K562 (cell line): Measurements from ENCODE around the gene MRPL28. TPM values are rescaled to one million over a fixed set of nuclear protein-coding genes. Genes with fewer than 3 reads are reported as not detected.
A peak's percentile ranks its signal among the peaks of the same experiment; 100 is the strongest.

Source experiments
- CREB1 ChIP-seq, 2 experiments: sonication (generic) in 1 of 2; formaldehyde crosslinking in 1 of 2; IDR thresholded peaks; 2 replicates each; pipeline versions ENCODE4 v1.6.1 to v1.8.0; 2012 to 2022; ENCODE audit warnings: inconsistent platforms in 1 of 2, mild to moderate bottlenecking in 1 of 2, missing genetic modification reagents in 1 of 2, moderate library complexity in 1 of 2
- HSF4 ChIP-seq: fragments of 250-450 bp; sonication (Bioruptor Pico); IDR thresholded peaks from 2 replicates; pipeline ENCODE4 v2.1.2; 2022; ENCODE audit warnings: mild to moderate bottlenecking, moderate library complexity, borderline replicate concordance
- JUN ChIP-seq, 2 experiments: sonication (generic) in 1 of 2; formaldehyde crosslinking in 1 of 2; IDR thresholded peaks; 2 replicates each; pipeline versions ENCODE4 v1.6.1 to v1.8.0; 2012 to 2022; ENCODE audit warnings: borderline replicate concordance in 2 of 2, mild to moderate bottlenecking in 2 of 2, improper control_type of control experiment in 1 of 2, low read depth in 1 of 2, low read length in 1 of 2, missing genetic modification reagents in 1 of 2
- JUND ChIP-seq, 2 experiments: IDR thresholded peaks; 2 replicates in 1 of 2; 3 replicates in 1 of 2; pipeline ENCODE4 v1.6.1; 2011; ENCODE audit warnings: borderline replicate concordance in 2 of 2, low read depth in 2 of 2, low read length in 2 of 2, improper control_type of control experiment in 1 of 2, missing biosample characterization in 1 of 2, missing genetic modification characterization in 1 of 2, missing genetic modification reagents in 1 of 2
- MTA3 ChIP-seq: fragments of 450-650 bp; formaldehyde crosslinking; IDR thresholded peaks from 2 replicates; pipeline ENCODE4 v1.6.1; 2017; ENCODE audit warnings: mild to moderate bottlenecking, borderline replicate concordance
- NR1H2 ChIP-seq: sonication (generic); formaldehyde crosslinking; IDR thresholded peaks from 2 replicates; pipeline ENCODE4 v1.4.0; 2020; ENCODE audit warnings: mild to moderate bottlenecking, missing genetic modification reagents
- PHF21A ChIP-seq: fragments of 450-650 bp; IDR thresholded peaks from 2 replicates; pipeline ENCODE4 v1.6.1; 2017; ENCODE audit warnings: low read depth, borderline replicate concordance
- POLR2A ChIP-seq: fragments of 450-650 bp; conservative IDR thresholded peaks from 2 replicates; pipeline ENCODE4 v1.6.1; 2016
- RBM39 ChIP-seq: fragments of 200-400 bp; formaldehyde crosslinking; optimal IDR thresholded peaks from 2 replicates; pipeline ENCODE3; 2018; ENCODE audit warnings: low read depth, low read length
- SPI1 ChIP-seq: IDR thresholded peaks from 2 replicates; pipeline ENCODE4 v1.6.1; 2011; ENCODE audit warnings: low read depth, low read length, control low read depth, borderline replicate concordance
- TCF3 ChIP-seq: sonication (generic); formaldehyde crosslinking; IDR thresholded peaks from 2 replicates; pipeline ENCODE4 v1.4.0; 2020; ENCODE audit warnings: mild to moderate bottlenecking, missing genetic modification reagents
- ZNF239 ChIP-seq: fragments of 250-450 bp; sonication (Bioruptor Pico); IDR thresholded peaks from 2 replicates; pipeline ENCODE4 v1.4.0; 2020; ENCODE audit warnings: mild to moderate bottlenecking
- ZNF77 ChIP-seq: fragments of 250-450 bp; sonication (Bioruptor Pico); IDR thresholded peaks from 2 replicates; pipeline ENCODE4 v1.5.0; 2020
- polyA plus RNA-seq, 8 experiments: library from polyadenylated mRNA; depleted of rRNA in 4 of 8; stranded (reverse) in 5 of 8; unstranded in 3 of 8; fragments of >200 nt; fragmentation: Nextera tagmentation in 2 of 8; fragmentation: Illumina TruSeq in 1 of 8; extraction: Ambion mirVana in 2 of 8; extraction: Trizol in 1 of 8; gene quantifications; 2 replicates each; pipeline versions ENCODE4 v1.2.1 to v1.2.3, GENCODE V29; 2011 to 2014; ENCODE audit warnings: inconsistent platforms in 1 of 8, missing spikeins in 1 of 8
- total RNA-seq, 7 experiments: library from RNA; depleted of rRNA in 6 of 7; stranded (reverse); fragments of >200 nt in 6 of 7; fragmentation: Illumina TruSeq in 2 of 7; extraction: Trizol in 2 of 7; gene quantifications; 2 replicates each; pipeline versions ENCODE4 v1.2.1 to v1.2.3, GENCODE V29; 2011 to 2021; ENCODE audit warnings: low replicate concordance in 1 of 7
- TF ChIP-seq, protein P1 (sequence below): sonication (generic); formaldehyde crosslinking; IDR thresholded peaks from 2 replicates; pipeline ENCODE4 v1.5.0; 2020; ENCODE audit warnings: missing genetic modification reagents
- TF ChIP-seq, protein P2 (sequence below): fragments of 250-450 bp; sonication (Bioruptor Pico); IDR thresholded peaks from 2 replicates; pipeline ENCODE4 v1.5.0; 2021; ENCODE audit warnings: mild to moderate bottlenecking, moderate library complexity
- TF ChIP-seq, protein P3 (sequence below): sonication (generic); formaldehyde crosslinking; IDR thresholded peaks from 2 replicates; pipeline ENCODE4 v1.8.0; 2022; ENCODE audit warnings: mild to moderate bottlenecking, missing genetic modification reagents
- TF ChIP-seq, protein P4 (sequence below): sonication (generic); formaldehyde crosslinking; IDR thresholded peaks from 2 replicates; pipeline ENCODE4 v1.9.0; 2022; ENCODE audit warnings: mild to moderate bottlenecking, missing genetic modification reagents

The MRPL28 gene
- total and polyA plus RNA-seq, 9 of the 15 experiments (the other 6 are each of a cell fraction or from before 2014, with no cell fraction given): 2.5 to 323 (median 175) TPM

DNA sequence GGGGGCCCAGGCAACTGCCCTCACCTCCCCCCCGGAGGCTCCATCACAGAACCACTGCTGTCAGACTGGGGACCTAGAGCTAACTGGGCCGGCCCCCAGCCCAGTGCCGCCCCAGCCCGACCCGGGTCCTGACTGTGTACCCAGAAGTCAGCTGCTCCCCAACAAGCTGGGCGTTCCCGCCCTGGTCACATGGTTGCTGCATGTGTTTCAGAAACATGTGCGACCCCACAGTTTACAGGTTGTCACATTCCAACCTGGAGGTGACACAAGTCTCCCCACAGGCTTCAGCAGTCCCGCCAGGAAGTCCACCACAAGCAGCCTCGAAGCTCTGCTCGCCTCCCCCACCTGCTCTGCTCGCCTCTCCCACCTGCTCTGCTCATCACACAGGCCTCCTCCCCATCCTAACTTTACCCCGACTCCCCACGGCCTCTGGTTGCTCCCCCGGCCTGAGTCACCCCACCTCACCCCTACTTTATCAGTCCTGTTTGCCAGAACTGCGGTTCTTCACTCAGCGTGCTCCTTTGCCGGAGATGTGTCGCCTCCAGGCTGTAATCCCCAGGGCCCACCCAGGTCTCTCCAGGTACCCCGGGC lies 968 bp downstream of the MRPL28 start (continued):
- TF ChIP-seq, protein P1, sequence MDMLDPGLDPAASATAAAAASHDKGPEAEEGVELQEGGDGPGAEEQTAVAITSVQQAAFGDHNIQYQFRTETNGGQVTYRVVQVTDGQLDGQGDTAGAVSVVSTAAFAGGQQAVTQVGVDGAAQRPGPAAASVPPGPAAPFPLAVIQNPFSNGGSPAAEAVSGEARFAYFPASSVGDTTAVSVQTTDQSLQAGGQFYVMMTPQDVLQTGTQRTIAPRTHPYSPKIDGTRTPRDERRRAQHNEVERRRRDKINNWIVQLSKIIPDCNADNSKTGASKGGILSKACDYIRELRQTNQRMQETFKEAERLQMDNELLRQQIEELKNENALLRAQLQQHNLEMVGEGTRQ: 0 out of 2 replicates have a peak, but pooled peaks have one; percentile 16
- TF ChIP-seq ZNF239 (CRISPR knock-in tag) (no peak), NR1H2 (CRISPR knock-in tag) (no peak), PHF21A (no peak), SPI1 (no peak), CREB1 (IDR thresholded peaks at IDR 0.05) (no peak), CREB1 (CRISPR knock-in tag; IDR thresholded peaks at IDR 0.05) (peak; percentile 26; the same call in 1 of the 2 replicates), JUND (IDR thresholded peaks at IDR 0.05; ENCODE audit: borderline replicate concordance, low read depth, low read length) (peak; percentile 44), JUND (tag; IDR thresholded peaks at IDR 0.05; ENCODE audit: borderline replicate concordance, low read depth, low read length) (no peak; the same call in 2 of the 3 replicates), HSF4 (CRISPR knock-in tag) (no peak), JUN (IDR thresholded peaks at IDR 0.05; ENCODE audit: borderline replicate concordance, low read depth, low read length) (no peak), JUN (CRISPR knock-in tag; IDR thresholded peaks at IDR 0.05; ENCODE audit: borderline replicate concordance) (peak; percentile 57; the same call in 1 of the 2 replicates), POLR2A (0 out of 2 replicates have a peak, but pooled peaks have one; percentile 34), RBM39 (no peak), TCF3 (CRISPR knock-in tag) (0 out of 2 replicates have a peak, but pooled peaks have one; percentile 13), ZNF77 (no peak), MTA3 (no peak)
- TF ChIP-seq, protein P2, sequence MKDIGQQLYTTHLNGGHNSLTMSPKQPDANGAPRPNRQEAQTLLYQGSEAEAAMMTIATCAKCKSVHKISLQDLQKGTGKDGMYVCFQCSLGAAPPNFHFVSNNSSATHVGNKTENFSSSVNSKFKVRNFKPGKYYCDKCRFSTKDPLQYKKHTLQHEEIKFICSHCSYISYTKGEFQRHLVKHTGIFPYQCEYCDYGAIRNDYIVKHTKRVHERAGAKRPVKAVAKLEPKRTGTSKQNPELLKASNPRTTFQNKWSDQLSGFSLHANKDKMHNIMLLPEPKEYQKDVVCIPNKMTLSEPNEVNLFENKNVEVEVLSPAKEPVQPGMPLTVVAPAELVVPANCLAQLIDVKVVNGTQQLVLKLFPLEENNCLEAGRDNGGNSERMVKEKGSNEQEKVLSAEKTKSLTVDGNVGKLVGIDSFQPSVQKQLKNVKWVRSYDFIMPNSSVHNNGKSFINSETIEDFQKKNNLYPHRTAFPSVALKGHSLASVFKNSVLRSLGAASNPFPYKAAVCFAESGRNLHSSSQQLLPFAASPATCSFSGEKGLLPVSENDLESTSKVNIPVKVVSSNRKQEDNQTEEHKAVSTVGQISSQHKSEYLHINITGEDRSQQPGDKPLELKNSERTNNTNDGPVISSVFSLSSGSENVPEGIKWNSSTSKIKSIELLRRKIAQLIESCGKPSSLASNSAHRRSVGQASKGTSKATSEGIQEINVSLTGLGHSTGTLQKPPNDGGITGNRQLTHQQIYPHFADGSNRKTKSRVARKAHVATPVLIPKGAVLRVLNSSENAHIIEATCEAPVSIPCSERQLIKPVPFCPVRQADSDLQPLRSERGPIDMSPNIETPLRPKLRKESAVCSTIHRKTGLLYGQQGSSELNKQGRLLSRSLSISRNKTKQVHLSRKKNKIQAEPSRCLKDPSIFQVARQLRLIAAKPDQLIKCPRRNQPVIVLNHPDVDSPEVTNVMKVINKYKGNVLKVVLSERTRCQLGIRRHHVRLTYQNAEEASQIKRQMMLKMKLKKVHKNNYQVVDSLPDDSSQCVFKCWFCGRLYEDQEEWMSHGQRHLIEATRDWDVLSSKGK: no peak
- TF ChIP-seq, protein P3, sequence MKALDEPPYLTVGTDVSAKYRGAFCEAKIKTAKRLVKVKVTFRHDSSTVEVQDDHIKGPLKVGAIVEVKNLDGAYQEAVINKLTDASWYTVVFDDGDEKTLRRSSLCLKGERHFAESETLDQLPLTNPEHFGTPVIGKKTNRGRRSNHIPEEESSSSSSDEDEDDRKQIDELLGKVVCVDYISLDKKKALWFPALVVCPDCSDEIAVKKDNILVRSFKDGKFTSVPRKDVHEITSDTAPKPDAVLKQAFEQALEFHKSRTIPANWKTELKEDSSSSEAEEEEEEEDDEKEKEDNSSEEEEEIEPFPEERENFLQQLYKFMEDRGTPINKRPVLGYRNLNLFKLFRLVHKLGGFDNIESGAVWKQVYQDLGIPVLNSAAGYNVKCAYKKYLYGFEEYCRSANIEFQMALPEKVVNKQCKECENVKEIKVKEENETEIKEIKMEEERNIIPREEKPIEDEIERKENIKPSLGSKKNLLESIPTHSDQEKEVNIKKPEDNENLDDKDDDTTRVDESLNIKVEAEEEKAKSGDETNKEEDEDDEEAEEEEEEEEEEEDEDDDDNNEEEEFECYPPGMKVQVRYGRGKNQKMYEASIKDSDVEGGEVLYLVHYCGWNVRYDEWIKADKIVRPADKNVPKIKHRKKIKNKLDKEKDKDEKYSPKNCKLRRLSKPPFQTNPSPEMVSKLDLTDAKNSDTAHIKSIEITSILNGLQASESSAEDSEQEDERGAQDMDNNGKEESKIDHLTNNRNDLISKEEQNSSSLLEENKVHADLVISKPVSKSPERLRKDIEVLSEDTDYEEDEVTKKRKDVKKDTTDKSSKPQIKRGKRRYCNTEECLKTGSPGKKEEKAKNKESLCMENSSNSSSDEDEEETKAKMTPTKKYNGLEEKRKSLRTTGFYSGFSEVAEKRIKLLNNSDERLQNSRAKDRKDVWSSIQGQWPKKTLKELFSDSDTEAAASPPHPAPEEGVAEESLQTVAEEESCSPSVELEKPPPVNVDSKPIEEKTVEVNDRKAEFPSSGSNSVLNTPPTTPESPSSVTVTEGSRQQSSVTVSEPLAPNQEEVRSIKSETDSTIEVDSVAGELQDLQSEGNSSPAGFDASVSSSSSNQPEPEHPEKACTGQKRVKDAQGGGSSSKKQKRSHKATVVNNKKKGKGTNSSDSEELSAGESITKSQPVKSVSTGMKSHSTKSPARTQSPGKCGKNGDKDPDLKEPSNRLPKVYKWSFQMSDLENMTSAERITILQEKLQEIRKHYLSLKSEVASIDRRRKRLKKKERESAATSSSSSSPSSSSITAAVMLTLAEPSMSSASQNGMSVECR (CRISPR knock-in tag): peak; percentile 70; the same call in 1 of the 2 replicates
- TF ChIP-seq, protein P4, sequence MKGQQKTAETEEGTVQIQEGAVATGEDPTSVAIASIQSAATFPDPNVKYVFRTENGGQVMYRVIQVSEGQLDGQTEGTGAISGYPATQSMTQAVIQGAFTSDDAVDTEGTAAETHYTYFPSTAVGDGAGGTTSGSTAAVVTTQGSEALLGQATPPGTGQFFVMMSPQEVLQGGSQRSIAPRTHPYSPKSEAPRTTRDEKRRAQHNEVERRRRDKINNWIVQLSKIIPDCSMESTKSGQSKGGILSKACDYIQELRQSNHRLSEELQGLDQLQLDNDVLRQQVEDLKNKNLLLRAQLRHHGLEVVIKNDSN (CRISPR knock-in tag): peak; percentile 64
